GM21447 (cell line): ENCODE measurements around the gene CDH26.

Experiments used
- ATAC-seq: cut with Tn5 transposase; IDR thresholded peaks from one replicate; pipeline ENCODE4 v1.9.1; 2021; ENCODE audit not compliant: unreplicated experiment

Gene CDH26

DNA sequence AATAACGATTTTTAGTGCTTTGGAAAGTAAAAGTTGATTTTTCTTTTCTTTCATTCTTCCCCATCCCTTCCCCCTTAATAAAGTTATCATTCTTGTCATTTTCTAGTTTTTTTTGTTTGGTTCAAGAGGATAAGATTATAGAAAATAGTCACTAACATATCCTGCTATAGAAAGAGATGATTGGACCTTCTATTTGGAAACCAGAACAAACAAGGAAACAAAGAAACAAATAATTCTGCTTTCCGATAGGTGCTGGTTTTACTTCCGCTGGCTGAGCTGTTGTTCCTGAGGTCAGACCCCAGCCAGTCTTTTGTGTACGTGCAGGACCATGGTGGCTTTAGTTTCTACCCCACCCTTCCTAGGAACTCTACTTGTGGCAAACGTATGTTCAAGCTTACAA is at the start of gene CDH26:
CDH26 (plus strand) TSS at position 301 of the 400 bp plus-strand sequence. CDS start 304 bp downstream, outside the sequence.
- no peak for ATAC-seq

DNA sequence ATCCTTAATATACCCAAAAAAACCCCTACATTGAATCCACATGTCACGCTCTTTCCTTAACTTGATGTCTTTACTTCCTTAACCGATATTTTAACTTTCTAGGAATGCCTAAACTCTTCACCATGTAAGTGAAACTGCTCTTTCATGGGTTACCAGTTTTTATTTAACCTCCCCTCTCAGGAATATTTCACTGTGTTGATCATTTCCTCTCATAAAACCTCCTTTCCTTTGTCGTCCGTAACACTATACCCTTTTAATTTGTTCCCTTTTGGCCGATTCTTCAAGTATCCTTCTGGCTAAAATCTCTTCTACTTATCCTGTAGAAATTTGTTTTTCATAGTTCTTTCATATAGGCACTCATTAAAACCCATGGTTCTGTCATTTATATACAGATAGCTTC is 49.4 kb upstream of the CDH26 start:
- ATAC-seq, result no peak

DNA sequence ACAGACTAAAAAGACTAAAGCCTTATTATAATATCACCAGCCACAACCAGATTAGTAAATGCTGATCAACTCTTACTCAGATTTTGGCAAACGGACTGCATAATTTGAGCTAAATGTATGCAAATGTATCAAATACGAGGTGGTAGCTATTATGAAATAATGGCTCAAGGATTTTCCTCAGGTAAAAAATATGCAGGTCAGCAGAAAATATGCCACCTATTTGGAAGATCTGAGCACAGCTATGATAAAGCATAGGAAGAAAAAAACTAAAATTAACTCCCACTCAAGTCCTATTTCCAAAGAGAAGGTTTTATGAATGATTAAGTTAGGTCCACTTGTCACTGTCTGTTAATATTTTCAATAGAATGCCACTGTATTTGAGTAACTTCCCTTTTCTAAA is 47.2 kb upstream of the CDH26 start:
- no peak for ATAC-seq

DNA sequence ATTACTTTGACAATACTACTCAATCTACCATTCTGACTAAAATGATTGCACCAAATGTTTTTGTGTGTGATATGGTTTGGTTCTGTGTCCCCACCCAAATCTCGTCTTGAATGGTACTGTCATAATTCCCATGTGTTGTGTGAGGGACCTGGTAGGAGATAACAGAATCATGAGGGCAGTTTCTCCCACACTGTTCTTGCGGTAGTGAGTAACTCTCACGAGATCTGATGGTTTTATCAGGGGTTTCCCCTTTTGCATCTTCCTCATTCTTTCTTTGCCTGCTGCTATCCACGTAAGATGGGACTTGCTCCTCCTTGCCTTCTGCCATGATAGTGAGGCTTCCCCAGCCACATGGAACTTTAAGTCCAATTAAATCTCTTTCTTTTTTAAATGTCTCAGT is 45.6 kb upstream of the CDH26 start:
- no peak for ATAC-seq

DNA sequence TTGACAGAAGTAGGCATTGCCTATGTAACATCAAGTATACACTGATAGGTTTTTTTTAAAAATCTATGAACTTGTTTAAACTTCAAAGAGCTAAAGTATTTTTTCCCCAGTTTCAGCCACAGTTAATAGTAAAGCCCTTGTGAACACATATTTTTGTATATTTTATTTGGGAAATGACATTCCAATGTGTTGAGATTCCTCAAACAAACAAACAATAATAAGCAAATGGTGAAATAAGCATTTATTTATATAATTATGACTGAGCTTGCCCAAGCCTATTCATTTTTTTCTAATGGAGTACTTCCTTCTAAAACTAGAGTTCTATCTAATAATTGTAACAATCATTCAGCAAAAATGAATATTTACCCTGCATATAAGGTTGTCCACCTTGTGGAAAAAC is 37.3 kb upstream of the CDH26 start:
- no peak for ATAC-seq

DNA sequence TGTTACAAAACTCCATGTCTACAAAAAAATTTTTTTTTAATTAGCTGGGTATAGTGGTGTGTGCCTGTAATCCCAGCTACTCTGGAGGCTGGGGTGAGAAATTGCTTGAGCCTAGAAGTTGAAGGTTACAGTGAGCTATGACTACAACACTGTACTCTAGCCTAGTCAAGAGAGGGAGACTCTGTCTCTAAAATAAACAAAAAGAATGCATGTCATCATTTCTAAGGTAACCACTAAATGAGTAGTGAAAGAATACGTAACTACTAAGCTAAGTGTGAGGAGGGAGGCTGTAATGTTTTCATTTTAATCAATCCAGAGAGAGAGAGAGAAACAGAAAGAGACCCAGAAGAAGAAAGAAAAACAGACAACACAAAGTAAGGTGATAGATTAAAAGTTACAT is 34.7 kb upstream of the CDH26 start:
- ATAC-seq, result no peak

DNA sequence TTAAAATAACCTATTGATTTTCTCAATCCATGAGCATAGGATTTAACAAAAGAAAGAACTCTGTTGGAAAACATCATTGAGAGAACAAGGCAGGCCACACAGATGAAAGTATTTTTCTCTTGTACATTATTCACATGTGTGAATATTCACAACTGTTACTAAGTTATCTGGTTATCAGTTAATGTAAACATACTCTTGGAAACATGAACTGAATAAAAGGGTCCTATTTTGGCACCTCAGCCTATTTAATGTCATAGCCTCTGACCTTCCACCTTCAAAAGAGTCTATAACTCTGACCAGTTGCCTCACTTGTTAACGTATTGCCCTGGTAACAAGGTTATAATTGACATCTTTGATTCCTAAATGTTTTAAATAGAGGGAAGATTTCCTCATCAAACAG is 32.9 kb upstream of the CDH26 start:
- no peak for ATAC-seq

DNA sequence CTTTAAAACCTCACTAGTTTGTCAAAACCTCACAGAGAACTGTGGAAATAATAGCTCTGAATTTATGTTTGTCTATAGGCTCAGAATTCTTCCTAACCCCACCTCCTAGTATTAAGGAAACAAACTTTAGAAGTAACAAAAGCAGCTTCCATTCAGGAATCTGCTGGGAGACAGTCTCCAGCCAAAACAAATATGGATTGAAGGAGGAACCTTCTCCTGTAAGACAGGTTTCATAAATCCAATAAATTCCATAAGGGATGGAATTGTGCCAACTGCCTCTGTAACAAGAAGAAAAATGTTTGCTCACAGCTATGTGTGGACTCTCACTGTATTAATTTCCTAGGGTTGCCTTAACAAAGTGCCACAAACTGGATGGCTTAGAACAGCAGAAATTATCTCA is 32.3 kb upstream of the CDH26 start:
- no peak for ATAC-seq

DNA sequence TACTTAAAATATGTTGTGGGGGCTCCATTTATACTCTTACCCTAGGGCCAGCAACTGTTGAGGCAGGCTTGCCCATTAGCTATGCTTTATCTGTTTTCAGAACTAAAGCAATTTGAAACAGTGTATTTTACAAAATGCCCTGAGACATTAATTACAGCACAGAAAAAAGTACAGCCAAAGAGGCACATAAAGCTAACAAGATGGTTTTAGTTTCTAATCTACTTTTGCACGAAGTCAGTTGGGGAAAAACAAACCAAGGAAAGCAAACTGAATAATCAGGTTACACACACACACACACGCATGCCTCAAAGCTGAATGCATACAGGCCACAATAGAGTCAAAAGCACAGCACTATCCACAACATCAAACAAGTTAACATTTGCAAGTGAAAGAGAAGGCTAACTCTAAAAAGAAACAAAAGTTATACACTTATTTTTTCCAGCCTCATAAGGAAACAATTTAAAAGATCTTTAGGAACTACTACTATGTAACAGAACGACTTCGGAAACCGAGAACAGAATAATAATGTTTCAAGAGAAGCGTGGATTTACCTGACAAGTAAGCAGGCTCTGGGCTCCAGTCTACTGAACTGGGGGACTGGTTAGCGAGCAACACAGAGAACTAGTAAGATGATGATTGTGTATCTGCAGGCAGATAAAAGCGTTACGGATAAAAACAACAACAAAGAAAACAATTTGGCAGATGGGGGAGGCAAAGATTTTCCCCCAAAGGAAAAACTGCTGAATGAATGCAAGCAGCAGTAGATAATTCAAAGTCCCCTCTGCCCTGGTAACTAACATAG is 26.5 kb upstream of the CDH26 start:
- ATAC-seq, result no peak

DNA sequence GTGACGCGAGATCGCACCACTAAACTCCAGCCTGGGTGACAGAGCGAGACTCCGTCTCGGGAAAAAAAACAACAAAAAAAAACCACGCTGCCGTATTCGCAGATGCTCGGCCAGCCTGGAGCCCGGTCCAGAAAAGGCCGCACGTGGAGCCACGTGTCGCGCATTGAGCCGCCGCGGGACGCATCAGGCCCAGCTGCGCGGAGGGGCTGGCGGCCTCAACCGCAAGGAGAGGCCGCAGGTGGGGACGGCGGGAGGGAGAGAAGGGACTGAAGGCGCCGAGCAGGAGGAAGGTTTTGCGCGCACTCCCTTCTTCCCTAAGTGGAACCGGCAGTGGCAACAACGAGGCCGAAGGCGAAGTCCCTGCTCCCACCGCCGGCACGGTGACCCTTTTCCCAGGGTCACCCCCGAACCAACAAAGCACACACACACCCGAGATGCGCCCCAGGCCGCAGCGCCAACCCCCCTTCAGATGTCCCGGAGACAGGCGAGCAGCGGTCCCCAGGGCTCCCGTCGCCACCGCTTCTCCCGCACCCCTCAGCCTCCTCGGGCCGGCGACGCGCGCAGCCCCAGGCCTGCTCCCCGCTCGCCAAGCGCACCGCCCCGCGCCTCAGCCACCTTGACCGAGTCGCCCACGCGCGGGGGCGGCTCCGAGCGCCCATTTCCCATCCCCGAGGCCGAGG is 25.5 kb upstream of the CDH26 start:
- ATAC-seq, result no peak

DNA sequence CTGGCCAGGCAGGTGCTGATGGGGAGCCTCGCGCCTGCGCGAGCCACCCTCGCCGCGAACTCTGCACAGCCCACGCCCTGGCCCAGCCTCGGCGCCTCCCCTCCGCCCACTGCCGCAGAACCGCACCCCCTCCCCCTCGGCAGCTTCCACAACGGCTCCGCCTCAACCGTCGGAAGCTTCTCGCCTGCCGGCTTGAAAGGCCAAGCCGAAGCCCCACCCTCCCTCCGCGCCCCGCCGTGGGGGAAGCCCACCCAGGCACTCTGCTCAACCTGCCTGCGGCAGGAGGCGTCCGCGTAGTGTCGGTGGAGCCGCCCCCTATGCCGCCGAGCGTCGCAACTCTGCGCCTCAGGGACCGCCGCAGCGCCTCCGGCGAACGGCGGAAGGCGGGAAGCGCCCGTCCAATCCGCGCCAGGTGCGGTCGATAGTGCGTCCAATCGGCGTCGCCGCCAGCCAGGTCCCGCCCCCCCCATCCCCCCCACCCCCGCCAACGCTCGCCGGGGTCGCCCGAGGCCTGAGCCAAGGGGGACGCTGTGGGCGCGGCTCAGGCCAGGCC is 24.9 kb upstream of the CDH26 start, which contains the start of gene SYCP2:
SYCP2 (minus strand) TSS at position 342 of the 553 bp plus-strand sequence. CDS start 11,224 bp downstream, outside the sequence.
- peak; percentile 31 for ATAC-seq

DNA sequence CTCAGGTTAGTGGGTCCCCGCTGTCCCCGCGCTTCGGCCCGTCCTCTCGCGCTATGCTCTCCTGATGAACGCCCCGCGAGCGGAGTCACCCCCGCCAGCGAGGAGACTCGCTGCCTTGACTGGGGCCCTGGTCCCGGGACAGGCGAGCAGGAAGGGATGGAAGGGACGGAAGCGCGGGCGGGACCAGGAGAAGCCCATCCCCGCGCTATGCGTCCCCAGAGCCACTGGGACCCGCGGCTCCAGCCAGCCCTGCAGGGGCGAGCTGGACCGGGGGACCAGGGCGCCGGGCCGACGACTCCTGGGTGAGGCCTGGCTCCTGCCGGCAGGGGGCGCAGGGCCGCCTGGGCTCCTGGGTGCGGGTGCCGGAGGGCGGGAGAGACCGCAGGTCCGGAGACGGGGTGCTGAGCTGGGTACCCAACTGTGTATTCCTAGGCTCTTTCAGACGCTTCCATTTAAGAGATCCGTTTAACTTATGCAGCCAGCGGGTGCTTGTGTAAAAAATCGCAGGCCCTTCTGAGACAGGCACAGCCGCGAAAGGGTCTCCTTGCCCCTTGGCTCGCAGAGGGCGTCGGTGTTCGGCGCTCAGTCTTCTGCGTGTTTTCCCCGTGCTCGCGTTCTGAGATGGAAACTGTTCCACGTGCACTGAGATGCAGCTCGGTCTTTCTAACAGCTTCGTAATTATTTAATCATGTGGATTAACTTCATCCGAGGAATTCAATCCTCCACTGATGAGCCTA is 24.2 kb upstream of the CDH26 start:
- peak; percentile 87 for ATAC-seq

DNA sequence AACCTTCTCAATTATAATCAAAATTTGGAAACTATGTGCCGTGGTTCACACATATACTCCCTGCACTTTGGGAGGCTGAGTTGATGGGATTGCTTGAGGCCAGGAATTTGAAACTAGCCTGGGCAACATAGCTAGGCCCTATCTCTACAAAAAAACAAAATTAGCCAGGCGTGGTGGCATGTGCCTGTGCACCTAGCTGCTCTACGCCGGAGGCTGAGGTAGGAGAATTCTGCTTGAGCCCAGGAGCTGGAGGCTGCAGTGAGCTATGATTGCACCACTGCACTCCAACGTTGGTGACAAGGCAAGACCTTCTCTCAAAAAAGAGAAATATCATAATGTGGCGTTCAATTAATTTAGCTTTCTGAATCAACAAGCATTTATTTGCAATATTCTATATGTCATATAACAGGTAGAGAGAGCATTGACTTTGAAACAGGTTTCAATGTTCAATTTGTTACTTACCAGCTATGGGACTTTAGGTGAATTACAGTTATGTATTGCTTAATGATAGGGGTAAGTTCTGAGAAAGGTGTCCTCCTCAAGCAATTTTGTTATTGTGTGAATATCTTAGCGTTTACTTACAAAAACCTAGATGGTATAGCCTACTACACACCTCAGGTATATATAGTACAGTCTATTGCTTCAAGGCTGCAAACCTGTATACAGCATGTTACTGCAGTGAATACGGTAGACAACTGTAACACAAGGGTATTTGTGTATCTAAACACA is 22.6 kb upstream of the CDH26 start:
- ATAC-seq, result no peak

DNA sequence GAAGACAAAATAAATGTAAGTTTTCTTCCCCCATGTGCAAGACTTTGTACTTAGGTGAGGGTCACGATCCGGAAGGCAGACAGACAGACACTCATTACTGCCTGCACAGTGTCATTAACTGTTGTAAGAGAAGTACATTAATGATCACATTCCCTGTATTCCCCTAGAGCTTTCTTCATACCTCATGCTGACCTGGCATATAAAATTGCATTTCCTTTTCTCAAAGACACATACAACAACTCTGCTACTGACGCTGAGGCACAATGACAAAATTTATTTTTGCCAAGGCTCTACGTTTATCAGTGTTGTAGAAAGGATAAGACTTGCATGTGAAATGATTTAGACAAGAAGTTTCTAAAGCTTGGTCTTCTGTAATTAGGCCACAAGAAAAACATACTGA is 21.8 kb upstream of the CDH26 start:
- ATAC-seq, result no peak

DNA sequence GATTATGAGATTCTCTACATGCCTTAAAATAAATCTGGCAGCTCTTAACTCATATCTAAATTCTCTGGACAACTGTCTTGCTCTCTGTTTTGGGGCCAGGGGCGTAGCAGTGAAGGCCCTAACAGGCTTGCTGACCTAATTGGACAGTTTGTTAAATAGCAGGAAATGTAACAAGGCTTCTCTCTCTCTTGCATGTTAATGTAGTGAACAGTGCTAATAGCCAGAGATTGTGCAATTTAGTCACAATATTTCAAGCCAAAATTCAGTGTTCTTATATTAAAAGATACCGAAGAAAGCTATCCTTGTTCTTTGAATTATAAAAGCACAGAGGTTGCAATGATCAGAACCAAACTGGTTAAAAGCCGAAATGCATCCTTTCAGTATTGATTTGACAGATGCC is 21.1 kb upstream of the CDH26 start:
- ATAC-seq, result no peak

DNA sequence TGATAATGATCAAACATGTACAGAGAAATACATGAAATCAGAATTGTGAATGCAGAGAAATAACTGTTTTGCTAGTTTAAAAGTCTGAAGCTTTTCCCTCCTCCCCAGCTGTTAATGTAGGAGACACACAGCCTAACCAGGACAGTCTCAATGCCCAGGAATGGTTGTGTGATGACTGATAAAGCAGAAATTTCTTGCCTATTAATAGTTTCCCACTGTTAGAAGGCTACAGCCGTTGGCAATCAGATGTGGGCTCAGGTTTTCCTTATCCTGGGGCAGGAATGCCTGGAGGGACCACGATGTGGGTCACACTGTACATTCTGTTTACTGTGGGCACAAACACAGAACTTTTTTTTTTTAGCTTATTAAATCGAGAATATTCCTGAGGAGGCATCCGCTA is 20.0 kb upstream of the CDH26 start:
- ATAC-seq, result no peak

DNA sequence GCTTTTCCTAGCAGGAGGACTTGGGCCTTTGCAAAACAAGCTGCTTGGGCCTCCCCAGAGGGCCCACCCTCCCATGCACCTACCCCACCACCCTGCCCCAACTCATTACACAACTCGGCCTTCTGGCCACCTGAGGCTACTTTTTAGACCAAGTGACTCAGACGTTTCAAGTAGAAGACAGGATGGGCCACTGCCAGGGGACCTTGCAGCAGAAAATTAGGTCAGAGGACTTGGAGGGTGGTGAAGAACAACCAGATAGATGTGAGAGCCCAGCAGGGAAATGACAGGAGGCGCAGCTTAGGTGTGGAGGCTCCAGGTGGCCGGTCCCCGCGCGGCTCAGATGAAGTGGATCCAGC is 19.5 kb upstream of the CDH26 start:
- ATAC-seq, result no peak

DNA sequence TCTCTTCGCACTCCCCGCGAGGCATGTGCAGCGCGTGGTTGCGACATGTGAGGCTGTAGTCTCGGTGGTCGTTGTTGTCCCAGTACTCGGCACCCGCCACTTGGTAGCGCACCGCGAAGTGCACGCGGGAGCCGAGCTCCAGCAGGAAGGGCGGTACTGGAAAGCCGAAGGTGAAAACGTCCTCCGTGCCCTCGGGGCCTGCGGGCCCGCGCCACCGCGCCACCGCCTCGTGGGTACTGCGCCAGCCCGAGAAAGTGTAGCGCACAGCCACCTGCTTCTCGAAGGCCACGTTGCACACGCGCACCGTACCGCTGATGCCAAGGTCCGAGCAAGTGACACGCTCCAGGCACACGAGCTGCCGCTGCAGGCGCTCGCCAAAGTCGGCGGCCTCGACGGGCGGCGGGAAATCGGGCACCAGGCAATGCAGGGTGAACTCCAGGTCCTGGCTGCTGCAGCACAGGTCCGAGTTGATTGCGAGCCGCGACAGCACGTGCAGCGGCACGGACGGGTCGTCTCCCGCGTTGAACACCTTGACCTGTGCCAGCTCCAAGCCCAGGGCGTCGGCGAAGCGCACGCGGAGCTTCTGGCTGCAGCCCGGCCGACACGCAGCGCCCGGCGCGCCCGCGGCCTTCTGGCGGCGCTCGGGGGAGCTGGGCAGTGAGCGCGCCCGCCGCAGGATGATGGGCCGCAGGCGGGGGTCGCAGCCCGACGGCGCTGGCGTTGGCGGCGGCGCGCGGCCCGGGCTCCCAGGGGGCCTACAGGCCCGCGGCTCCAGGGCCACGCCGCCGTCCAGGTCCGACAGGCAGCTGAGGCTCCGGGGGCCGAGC is 19.0 kb upstream of the CDH26 start:
- ATAC-seq, result no peak

DNA sequence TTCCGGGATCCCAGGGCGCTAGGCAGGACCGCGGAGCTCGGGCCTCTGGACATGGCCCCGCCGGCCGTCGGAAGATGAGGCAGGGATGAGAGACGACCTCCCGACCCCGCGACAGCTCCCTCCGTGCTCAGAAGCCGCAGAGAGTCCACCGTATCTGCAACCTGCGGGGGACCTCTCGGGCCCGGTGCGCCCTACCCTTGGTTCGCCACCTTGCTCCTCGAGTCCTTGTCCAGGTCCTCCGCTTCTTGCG is 18.4 kb upstream of the CDH26 start:
- ATAC-seq, result peak; percentile 29
